Smooth muscle cell (in vitro differentiated cells): Measurements from ENCODE around the gene PYGL. TPM values are rescaled to one million over a fixed set of nuclear protein-coding genes. Genes with fewer than 3 reads are reported as not detected.

Experiments
- DNase-seq: peaks from one replicate; lab custom pipeline; 2025; ENCODE audit not compliant: unreplicated experiment; lab: John Stamatoyannopoulos, UW
- H2AFZ ChIP-seq: fragments of 200-600 bp; sonication (generic); 2 replicates; pipeline ENCODE4 v1.6.0; 2016; ENCODE audit warnings: antibody characterized with exemption, low read depth, mild to moderate bottlenecking
- H3F3A ChIP-seq: fragments of 200-600 bp; sonication (generic); 2 replicates; pipeline ENCODE4 v1.6.0; 2017; ENCODE audit warnings: antibody characterized with exemption, low read depth
- H3K27ac ChIP-seq: fragments of 200-600 bp; sonication (generic); 2 replicates; pipeline ENCODE4 v1.5.1; 2016; ENCODE audit warnings: low read depth, mild to moderate bottlenecking
- H3K27me3 ChIP-seq: fragments of 200-600 bp; sonication (generic); 2 replicates; pipeline ENCODE4 v1.6.1; 2016; ENCODE audit warnings: low read depth, mild to moderate bottlenecking
- H3K36me3 ChIP-seq: fragments of 200-600 bp; sonication (generic); 2 replicates; pipeline ENCODE4 v1.5.1; 2016; ENCODE audit warnings: low read depth
- H3K4me1 ChIP-seq: fragments of 200-600 bp; sonication (generic); 2 replicates; pipeline ENCODE4 v1.5.1; 2016; ENCODE audit warnings: low read depth
- H3K4me2 ChIP-seq: fragments of 200-600 bp; sonication (generic); 2 replicates; pipeline ENCODE4 v1.6.0; 2016; ENCODE audit warnings: mild to moderate bottlenecking
- H3K4me3 ChIP-seq: fragments of 200-600 bp; sonication (generic); 2 replicates; pipeline ENCODE4 v1.5.1; 2016; ENCODE audit warnings: mild to moderate bottlenecking
- H3K79me2 ChIP-seq: fragments of 200-600 bp; sonication (generic); 2 replicates; pipeline ENCODE4 v1.6.0; 2016; ENCODE audit warnings: low read depth, mild to moderate bottlenecking
- H3K9ac ChIP-seq: fragments of 200-600 bp; sonication (generic); 2 replicates; pipeline ENCODE4 v1.6.0; 2016; ENCODE audit warnings: low read depth
- H3K9me3 ChIP-seq: fragments of 200-600 bp; sonication (generic); replicated peaks from 2 replicates; pipeline ENCODE4 v1.5.1; 2016; ENCODE audit warnings: low read depth
- H4K20me1 ChIP-seq: fragments of 200-600 bp; sonication (generic); 2 replicates; pipeline ENCODE4 v1.6.0; 2016; ENCODE audit warnings: low read depth
- CTCF ChIP-seq: fragments of 200-600 bp; sonication (generic); IDR thresholded peaks from 2 replicates; pipeline ENCODE4 v1.5.1; 2017; ENCODE audit warnings: borderline replicate concordance, mild to moderate bottlenecking, antibody characterized with exemption; ENCODE audit not compliant: insufficient read depth, poor library complexity, severe bottlenecking
- WGBS: methylation state at CpG from one replicate; pipeline ENCODE4 v1.1.7; 2016; ENCODE audit warnings: low lambda C conversion rate; 5-methylcytosine and 5-hydroxymethylcytosine counted together
- polyA plus RNA-seq: library from polyadenylated mRNA; unstranded; fragments of >200 nt; fragmentation: Nextera tagmentation; extraction: Ambion mirVana; gene quantifications from 2 replicates; pipeline ENCODE4 v1.2.1, GENCODE V29; 2016
- total RNA-seq: library from RNA; depleted of rRNA; stranded (reverse); fragments of >200 nt; gene quantifications from 2 replicates; pipeline ENCODE4 v1.2.3, GENCODE V29; 2014

Gene PYGL
- total and polyA plus RNA-seq, 2 experiments from 2014 or later: 23.4 to 43.0 TPM

GRCh38 chr14:50964683-50965390 lies 20.6 kb upstream of the PYGL start:
- Histone ChIP-seq H3F3A (peaks cover 8% of the 10 kb centered on the region), H3K4me3 (no peak overlapping the region), H3K9ac (no peak overlapping the region), H3K79me2 (no peaks in the 10 kb centered on the region), H3K4me2 (peak overlapping the region; percentile 40), H3K36me3 (no peaks in the 10 kb centered on the region), H3K27me3 (peaks cover 2% of the 10 kb centered on the region), H4K20me1 (no peaks in the 10 kb centered on the region), H3K27ac (peak overlapping the region; percentile 59), H2AFZ (no peak overlapping the region), H3K4me1 (no peaks in the 10 kb centered on the region), H3K9me3 (no peaks in the 10 kb centered on the region)
- TF ChIP-seq CTCF: no peak
- WGBS: 36% methylated on average over 5 of the region's 5 CpGs
- no peak for DNase-seq

- Histone ChIP-seq H3K27ac (no peak overlapping the region), H4K20me1 (no peaks in the 10 kb centered on the region)
- WGBS: 100% methylated on average over 5 of the region's 5 CpGs
Measured at GRCh38 chr14:50963919-50964318, 19.6 kb upstream of the PYGL start.

GRCh38 chr14:50961605-50962221 lies 17.4 kb upstream of the PYGL start:
- Histone ChIP-seq H3K4me2 (peak overlapping the region; percentile 69), H3K4me1 (no peaks in the 10 kb centered on the region), H3K4me3 (no peak overlapping the region), H3F3A (peaks cover 8% of the 10 kb centered on the region), H3K9me3 (no peaks in the 10 kb centered on the region), H3K79me2 (no peaks in the 10 kb centered on the region), H3K9ac (no peak overlapping the region), H3K27ac (peak overlapping the region; percentile 57), H3K36me3 (no peaks in the 10 kb centered on the region), H4K20me1 (no peaks in the 10 kb centered on the region), H3K27me3 (no peaks in the 10 kb centered on the region), H2AFZ (no peak overlapping the region)
- WGBS: 68% methylated on average over 2 of the region's 2 CpGs
- no peak for TF ChIP-seq CTCF
- DNase-seq: no peak

More at GRCh38 chr14:50963919-50964318, 19.6 kb upstream of the PYGL start:
- no peak overlapping the region for H2AFZ ChIP-seq
- H3K9ac ChIP-seq: no peak overlapping the region
- H3K4me3 ChIP-seq: no peak overlapping the region
- H3K36me3 ChIP-seq: no peaks in the 10 kb centered on the region
- TF ChIP-seq CTCF: no peak
- no peaks in the 10 kb centered on the region for H3K27me3 ChIP-seq
- no peaks in the 10 kb centered on the region for H3K4me1 ChIP-seq
- no peaks in the 10 kb centered on the region for H3K9me3 ChIP-seq
- H3K4me2 ChIP-seq: no peak overlapping the region
- DNase-seq: no peak
- H3K79me2 ChIP-seq: no peaks in the 10 kb centered on the region
- peaks cover 8% of the 10 kb centered on the region for H3F3A ChIP-seq
